IgD-negative memory B cell (primary cell): ENCODE results near the gene ACSM4. TPM values are rescaled to one million over a fixed set of nuclear protein-coding genes. Genes with fewer than 3 reads are reported as not detected.
"Not testable (repeated sequence)": the region's sequence is repeated elsewhere in the genome, so short reads cannot be mapped to it uniquely, and the experiment has no call there.

Source experiments
- H3K27ac Mint-ChIP-seq, 3 donors: one replicate each; pipeline ENCODE4 v1.8.0; 2020 to 2022; ENCODE audit warnings: mild to moderate bottlenecking in 3 of 3, mixed read lengths in 3 of 3, moderate library complexity in 1 of 3
- H3K27me3 Mint-ChIP-seq: one replicate; pipeline ENCODE4 v1.8.0; 2021; ENCODE audit warnings: mixed read lengths
- H3K36me3 Mint-ChIP-seq: one replicate; pipeline ENCODE4 v1.8.0; 2020; ENCODE audit warnings: mild to moderate bottlenecking, mixed read lengths
- H3K4me1 Mint-ChIP-seq, 3 donors: one replicate each; pipeline ENCODE4 v1.8.0; 2020 to 2022; ENCODE audit warnings: mixed read lengths in 3 of 3, mild to moderate bottlenecking in 1 of 3
- H3K4me3 Mint-ChIP-seq, 4 donors: one replicate each; pipeline ENCODE4 v1.8.0; 2020 to 2022; ENCODE audit warnings: mild to moderate bottlenecking in 4 of 4, mixed read lengths in 4 of 4, moderate library complexity in 3 of 4
- H3K9me3 Mint-ChIP-seq, 3 donors: one replicate each; pipeline ENCODE4 v1.8.0; 2020 to 2021; ENCODE audit warnings: mixed read lengths in 3 of 3, mild to moderate bottlenecking in 1 of 3
- polyA plus RNA-seq: library from polyadenylated mRNA; unstranded; fragments of 300-500 nt; fragmentation: Illumina TruSeq; gene quantifications from one replicate; pipeline ENCODE4 v1.2.3, GENCODE V29; 2021

Gene ACSM4, protein sequence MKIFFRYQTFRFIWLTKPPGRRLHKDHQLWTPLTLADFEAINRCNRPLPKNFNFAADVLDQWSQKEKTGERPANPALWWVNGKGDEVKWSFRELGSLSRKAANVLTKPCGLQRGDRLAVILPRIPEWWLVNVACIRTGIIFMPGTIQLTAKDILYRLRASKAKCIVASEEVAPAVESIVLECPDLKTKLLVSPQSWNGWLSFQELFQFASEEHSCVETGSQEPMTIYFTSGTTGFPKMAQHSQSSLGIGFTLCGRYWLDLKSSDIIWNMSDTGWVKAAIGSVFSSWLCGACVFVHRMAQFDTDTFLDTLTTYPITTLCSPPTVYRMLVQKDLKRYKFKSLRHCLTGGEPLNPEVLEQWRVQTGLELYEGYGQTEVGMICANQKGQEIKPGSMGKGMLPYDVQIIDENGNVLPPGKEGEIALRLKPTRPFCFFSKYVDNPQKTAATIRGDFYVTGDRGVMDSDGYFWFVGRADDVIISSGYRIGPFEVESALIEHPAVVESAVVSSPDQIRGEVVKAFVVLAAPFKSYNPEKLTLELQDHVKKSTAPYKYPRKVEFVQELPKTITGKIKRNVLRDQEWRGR
- not detected for polyA plus RNA-seq

DNA sequence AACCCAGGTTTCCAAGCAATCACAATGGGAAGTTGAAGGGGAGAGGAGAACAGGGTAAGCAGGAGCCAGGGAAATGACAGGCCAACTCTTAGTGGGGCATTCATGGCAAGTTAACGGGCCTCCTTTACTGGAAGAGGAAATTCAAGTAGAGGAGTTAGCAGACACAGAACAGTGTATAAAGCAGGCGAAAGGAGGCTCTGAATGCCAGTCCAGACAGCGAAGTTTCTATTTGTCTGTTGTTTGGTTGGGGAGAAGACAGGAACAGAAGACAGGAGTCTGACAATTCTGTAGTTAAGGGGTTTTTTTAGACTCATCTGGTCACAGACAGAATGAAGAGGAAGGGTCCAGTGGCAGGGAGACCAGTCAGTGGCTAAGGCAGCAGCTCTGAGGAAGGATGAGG, at the start of gene ACSM4:
TSS of gene ACSM4 (plus strand) at position 301 of the 400 bp plus-strand sequence. CDS start 260 bp downstream, outside the sequence.
- Mint-ChIP-seq H3K27ac (peak within 1 kb of the TSS in 1 of 3 donors; percentile 21), H3K36me3 (no peaks in the 10 kb centered on the region)

DNA sequence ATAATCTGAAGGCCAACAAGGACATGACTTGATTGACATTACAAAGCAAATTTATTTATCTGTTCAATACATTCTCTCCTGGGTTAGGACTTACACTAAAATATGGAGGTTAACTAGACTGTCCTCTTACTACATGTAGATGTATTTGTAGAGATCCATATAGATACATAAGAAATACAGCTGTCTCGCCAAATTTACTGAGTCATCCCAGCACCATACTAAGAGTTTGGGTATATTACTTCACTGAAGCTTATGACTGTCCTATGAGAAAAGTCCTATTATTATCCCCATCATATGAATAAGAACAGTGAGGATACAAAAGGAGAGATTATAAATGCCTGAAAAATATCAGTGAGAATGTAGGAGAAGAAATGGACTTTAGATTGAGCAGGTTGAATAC, 44.8 kb upstream of the ACSM4 start:
- Mint-ChIP-seq H3K27me3 (peaks cover 4% of the 10 kb centered on the region), H3K4me1 (no peaks in the 10 kb centered on the region), H3K9me3 (no peaks in the 10 kb centered on the region), H3K4me3 (no peak overlapping the region), H3K36me3 (peaks cover 2% of the 10 kb centered on the region), H3K27ac (no peak overlapping the region)

More for the DNA sequence above, at the start of gene ACSM4:
- Mint-ChIP-seq H3K4me1 (no peaks in the 10 kb centered on the region), H3K4me3 (peak within 1 kb of the TSS in 1 of 4 donors; percentile 2), H3K27me3 (peaks cover 17% of the 10 kb centered on the region), H3K9me3 (peaks cover 0 to 2% (median 0%) of the 10 kb centered on the region in 3 donors)

DNA sequence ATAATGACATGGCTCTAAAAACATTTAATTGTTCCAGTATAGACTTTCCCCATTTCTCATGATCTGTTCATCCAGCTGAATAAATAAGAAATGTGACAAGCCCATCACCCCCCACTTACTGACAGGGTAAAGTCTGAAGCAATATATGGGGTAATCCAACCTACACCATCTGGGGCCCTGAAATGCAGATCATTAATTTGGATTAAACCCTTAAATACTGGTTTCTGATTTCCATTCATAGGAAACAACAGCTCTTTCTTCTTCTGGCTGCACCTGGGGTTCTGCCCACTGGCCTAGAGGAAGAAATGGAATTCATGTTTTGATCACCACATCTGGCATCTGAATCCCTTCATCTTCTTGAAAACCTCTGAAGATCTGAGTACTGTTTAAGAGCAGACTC, 39.3 kb upstream of the ACSM4 start:
- Mint-ChIP-seq H3K27me3 (peaks cover 8% of the 10 kb centered on the region), H3K4me1 (no peaks in the 10 kb centered on the region), H3K4me3 (no peak overlapping the region), H3K27ac (no peak overlapping the region), H3K36me3 (peaks cover 2% of the 10 kb centered on the region), H3K9me3 (no peaks in the 10 kb centered on the region)

DNA sequence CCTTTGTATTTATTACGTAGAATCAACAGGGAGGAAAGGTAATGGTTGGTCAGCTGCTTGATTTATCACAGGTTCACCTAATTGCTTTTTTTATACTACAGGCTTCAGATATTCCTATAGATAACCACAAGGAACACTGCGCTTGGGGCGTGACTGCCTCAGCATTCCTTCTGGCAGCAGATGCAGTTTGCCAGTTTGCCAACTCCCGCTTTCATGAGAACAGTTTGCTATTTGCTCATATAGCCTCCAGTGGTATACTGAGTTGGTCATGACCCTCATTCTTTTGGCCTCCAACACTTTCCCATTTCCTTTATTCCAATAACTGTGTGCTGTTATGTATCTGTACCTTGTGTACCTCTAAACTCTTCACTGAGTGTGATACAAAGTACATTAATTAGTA, 38.6 kb upstream of the ACSM4 start:
- no peaks in the 10 kb centered on the region for H3K9me3 Mint-ChIP-seq
- H3K27ac Mint-ChIP-seq, result no peak overlapping the region
- H3K36me3 Mint-ChIP-seq, result peaks cover 2% of the 10 kb centered on the region
- H3K27me3 Mint-ChIP-seq, result peaks cover 8% of the 10 kb centered on the region
- no peaks in the 10 kb centered on the region for H3K4me1 Mint-ChIP-seq
- H3K4me3 Mint-ChIP-seq, result no peak overlapping the region

DNA sequence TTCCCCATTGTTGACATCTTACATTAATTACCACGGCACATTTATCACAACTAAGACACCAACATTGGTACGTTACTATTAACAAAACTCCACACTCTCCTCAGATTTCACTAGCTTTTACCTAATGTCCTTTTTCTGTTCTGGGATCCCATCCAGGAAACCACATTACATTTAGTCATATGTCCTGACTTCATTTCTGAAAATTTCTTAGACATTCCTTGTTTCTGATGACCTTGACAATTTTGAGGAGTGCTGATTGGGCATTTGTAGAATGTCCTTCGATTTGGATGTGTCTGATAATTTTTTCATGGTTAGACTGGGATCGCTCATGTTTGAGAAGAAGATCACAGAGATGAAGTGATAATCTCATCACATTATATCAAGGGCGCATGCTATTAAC, 34.6 kb upstream of the ACSM4 start:
- no peaks in the 10 kb centered on the region for H3K9me3 Mint-ChIP-seq

DNA sequence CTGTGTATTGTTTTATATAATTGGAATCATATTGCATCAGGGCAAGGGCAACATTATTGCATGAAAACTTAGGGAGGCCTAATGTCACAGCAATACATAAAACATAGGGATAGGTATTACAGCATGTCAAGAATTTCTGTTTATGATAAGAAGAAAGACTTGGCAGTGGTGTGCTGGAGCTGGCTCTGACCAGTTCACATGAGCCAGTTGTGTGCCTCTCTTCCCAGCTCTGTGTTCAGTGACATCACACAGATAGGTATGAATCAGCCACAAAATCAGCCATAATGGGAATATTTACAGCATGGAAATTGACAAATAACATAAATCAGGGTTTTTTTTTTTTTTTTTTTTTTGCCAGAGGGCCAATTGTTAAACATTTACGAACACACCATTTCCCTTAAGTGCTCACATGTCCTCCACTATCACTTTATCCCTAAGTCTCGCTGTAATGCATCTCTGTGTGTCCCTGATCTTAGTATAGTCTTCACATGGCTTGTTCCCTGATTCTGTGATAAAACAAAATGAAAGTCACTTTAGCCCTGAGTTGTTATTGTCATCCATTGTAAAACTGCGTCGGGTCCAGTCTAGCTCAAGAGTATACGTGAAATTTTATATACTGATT, 31.9 kb upstream of the ACSM4 start:
- no peaks in the 10 kb centered on the region for H3K4me1 Mint-ChIP-seq
- no peak overlapping the region for H3K4me3 Mint-ChIP-seq
- H3K27ac Mint-ChIP-seq, result no peak overlapping the region
- peaks cover 4% of the 10 kb centered on the region for H3K27me3 Mint-ChIP-seq
- no peaks in the 10 kb centered on the region for H3K36me3 Mint-ChIP-seq
- H3K9me3 Mint-ChIP-seq, result peaks cover 0 to 9% (median 0%) of the 10 kb centered on the region in 3 donors

More for the DNA sequence above, 34.6 kb upstream of the ACSM4 start:
- Mint-ChIP-seq H3K36me3 (no peaks in the 10 kb centered on the region), H3K27ac (no peak overlapping the region), H3K4me3 (no peak overlapping the region), H3K4me1 (no peaks in the 10 kb centered on the region), H3K27me3 (peaks cover 4% of the 10 kb centered on the region)

DNA sequence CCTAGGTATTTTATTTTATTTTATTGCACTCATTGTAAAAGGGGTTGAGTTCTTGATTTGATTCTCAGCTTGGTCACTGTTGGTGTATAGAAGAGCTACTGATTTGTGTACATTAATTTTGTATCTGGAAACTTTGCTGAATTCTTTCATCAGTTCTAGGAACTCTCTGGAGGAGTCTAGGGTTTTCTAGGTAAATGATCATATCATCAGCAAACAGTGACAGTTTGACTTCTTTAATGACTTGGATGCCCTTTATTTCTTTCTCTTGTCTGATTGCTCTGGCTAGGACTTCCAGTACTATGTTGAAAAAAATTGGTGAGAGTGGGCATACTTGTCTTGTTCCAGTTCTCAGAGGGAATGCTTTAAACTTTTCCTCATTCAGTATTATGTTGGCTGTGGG, 28.4 kb upstream of the ACSM4 start:
- H3K36me3 Mint-ChIP-seq, H3K4me1 Mint-ChIP-seq, H3K4me3 Mint-ChIP-seq, H3K27ac Mint-ChIP-seq: not testable (repeated sequence)
- peaks cover 3 to 14% (median 5%) of the 10 kb centered on the region in 3 donors for H3K9me3 Mint-ChIP-seq
- H3K27me3 Mint-ChIP-seq, result peaks cover 15% of the 10 kb centered on the region

DNA sequence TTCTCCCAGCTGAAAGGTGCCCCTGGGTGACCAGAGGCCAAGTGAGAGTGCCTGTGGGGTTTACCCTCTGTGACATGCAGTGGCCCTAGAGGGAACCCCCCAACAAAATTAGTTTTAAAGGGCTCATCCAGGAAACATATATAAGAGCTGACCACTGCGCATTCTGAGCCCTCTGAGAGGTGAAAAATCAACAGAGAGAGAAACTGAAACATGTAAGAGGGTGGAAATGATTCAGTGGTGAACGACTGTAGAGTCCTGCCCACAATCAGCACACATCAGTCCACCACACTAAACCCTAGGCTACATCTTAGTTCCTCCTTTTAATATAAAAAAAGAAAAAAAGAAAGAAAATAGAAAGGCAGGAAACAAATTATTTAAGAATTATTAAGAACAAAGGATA, 21.0 kb upstream of the ACSM4 start:
- Mint-ChIP-seq H3K36me3 (peaks cover 3% of the 10 kb centered on the region), H3K27me3 (peaks cover 32% of the 10 kb centered on the region), H3K4me3 (no peak overlapping the region)

DNA sequence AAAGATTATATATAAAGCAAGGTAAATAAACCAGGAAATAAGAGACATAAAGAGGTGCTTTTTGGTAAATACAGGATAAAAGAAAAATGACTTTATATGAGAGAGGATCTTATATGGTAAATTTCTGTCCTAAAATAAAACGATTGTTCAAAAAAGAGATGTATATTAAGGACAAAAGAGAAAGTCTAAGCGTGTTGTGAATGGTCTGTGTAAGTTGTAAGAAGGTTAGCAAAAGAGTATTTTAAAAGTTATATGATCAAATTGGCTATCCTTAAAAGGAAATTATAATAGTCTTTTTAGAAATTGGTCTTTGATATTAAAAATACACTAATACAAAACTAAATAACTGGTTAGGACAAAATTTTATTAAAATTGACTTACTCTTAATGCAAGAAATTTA, 14.1 kb upstream of the ACSM4 start:
- H3K27ac Mint-ChIP-seq, result no peak overlapping the region

More for the DNA sequence above, 21.0 kb upstream of the ACSM4 start:
- Mint-ChIP-seq H3K4me1 (no peaks in the 10 kb centered on the region), H3K9me3 (peaks cover 6 to 21% (median 12%) of the 10 kb centered on the region in 3 donors), H3K27ac (no peak overlapping the region)

DNA sequence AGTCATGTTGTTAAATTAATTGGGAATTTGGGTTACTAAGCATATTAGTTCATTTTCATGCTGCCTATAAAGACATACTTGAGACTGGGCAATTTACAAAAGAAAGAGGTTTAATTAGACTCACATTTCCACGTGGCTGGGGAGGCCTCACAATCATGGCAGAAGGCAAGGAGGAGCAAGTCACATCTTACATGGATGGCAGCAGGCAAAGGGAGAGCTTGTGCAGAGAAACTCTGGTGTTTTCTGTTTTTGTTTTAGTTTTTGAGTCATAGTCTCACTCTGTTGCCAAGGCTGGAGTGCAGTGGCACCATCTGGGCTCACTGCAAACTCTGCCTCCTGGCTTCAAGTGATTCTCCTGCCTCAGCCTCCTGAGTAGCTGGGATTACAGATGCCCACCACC, 13.3 kb upstream of the ACSM4 start:
- H3K36me3 Mint-ChIP-seq, H3K4me1 Mint-ChIP-seq, H3K4me3 Mint-ChIP-seq, H3K27ac Mint-ChIP-seq, H3K27me3 Mint-ChIP-seq: not testable (repeated sequence)
- peaks cover 3 to 19% (median 6%) of the 10 kb centered on the region in 3 donors for H3K9me3 Mint-ChIP-seq

More for the DNA sequence above, 14.1 kb upstream of the ACSM4 start:
- Mint-ChIP-seq H3K36me3 (no peaks in the 10 kb centered on the region), H3K4me1 (no peaks in the 10 kb centered on the region), H3K9me3 (peaks cover 6 to 23% (median 6%) of the 10 kb centered on the region in 3 donors), H3K27me3 (peaks cover 7% of the 10 kb centered on the region), H3K4me3 (no peak overlapping the region)

DNA sequence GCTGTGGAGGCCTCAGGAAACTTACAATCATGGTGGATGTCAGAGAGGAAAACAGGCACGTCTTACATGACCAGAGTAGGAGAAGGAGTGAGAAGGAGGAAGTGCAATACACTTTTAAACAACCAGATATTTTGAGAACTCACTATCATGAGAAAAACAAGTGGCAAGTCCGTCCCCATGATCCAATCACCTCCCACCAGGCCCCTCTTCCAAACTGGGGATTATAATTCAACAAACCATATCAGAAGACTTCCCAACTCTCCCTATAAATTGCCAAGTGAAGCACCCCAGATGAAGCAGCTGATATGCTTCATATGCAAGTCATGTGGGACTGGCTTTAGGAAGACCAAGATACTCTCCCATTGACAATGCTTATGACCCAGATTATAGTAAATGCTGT, 11.6 kb upstream of the ACSM4 start:
- Mint-ChIP-seq H3K27ac (no peak overlapping the region), H3K36me3 (no peaks in the 10 kb centered on the region), H3K9me3 (peaks cover 0 to 9% (median 3%) of the 10 kb centered on the region in 3 donors), H3K4me1 (no peaks in the 10 kb centered on the region), H3K27me3 (peaks cover 8% of the 10 kb centered on the region), H3K4me3 (no peak overlapping the region)

DNA sequence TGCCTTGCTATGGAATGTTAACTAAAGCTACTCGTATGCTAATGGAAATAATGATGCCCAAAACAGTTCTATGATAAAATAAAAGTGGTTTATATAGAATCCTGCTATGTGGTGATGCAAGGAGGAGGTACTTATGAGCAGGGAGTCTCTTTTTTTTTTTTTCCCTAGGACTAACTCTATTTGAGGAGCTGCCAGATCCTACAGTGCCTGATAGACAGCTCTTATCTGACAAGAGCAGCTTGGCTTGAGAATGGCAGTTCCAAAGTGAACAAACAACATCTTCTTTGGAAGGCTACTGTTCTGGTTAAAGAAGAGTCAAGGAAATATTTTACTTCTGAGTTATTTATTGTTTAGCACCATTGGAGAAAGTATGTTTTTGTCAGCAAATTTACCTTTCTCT, 10.2 kb upstream of the ACSM4 start:
- Mint-ChIP-seq H3K27me3 (peaks cover 10% of the 10 kb centered on the region), H3K36me3 (no peaks in the 10 kb centered on the region), H3K27ac (no peak overlapping the region), H3K9me3 (peaks cover 0 to 7% (median 3%) of the 10 kb centered on the region in 3 donors), H3K4me3 (no peak overlapping the region), H3K4me1 (no peaks in the 10 kb centered on the region)

DNA sequence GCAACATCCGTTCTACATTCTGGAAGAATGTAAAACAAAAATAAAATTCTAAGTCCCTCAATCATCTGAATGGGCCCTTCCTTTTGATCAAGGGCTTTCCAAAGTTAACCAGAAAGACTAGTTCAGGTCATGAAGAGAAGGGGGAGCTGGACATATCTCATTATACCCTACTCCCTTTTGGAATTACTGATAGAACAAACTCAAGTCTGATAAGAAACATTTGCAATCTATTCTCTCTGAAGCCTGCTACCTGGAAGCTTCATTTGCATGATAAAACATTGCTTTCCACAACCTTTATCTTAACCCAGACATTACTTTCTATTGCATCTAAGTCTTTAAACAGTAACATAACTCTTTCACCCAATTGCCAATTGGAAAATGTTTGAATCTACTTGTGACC, 8.3 kb upstream of the ACSM4 start:
- no peak overlapping the region for H3K27ac Mint-ChIP-seq
- peaks cover 14% of the 10 kb centered on the region for H3K27me3 Mint-ChIP-seq
- no peaks in the 10 kb centered on the region for H3K36me3 Mint-ChIP-seq
- H3K4me3 Mint-ChIP-seq, result no peak overlapping the region
- peaks cover 0 to 2% (median under 1%) of the 10 kb centered on the region in 3 donors for H3K9me3 Mint-ChIP-seq
- no peaks in the 10 kb centered on the region for H3K4me1 Mint-ChIP-seq

DNA sequence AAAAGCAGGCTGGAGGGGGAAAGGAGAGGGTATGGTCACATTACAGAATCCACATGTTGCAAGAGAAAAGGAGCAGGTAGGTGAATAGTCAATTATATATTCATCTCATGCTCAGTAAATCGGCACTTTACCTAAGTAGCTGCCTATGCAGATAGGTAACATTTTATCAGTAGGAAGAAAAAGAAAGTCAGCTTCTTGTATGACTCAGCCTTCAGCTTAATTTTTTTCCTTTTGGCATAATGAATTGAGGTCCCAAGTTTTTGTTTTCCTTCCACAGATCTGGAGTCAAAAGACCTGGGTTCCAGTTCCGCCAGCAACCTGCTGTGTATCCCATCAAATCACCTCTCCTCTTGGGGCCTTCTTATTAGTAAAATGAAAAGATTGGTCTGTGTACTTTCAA, 6.0 kb upstream of the ACSM4 start:
- Mint-ChIP-seq H3K27ac (peak overlapping the region in 1 of 3 donors; percentile 63), H3K36me3 (no peaks in the 10 kb centered on the region), H3K27me3 (peaks cover 16% of the 10 kb centered on the region), H3K4me1 (no peaks in the 10 kb centered on the region), H3K4me3 (no peak overlapping the region), H3K9me3 (no peaks in the 10 kb centered on the region)

DNA sequence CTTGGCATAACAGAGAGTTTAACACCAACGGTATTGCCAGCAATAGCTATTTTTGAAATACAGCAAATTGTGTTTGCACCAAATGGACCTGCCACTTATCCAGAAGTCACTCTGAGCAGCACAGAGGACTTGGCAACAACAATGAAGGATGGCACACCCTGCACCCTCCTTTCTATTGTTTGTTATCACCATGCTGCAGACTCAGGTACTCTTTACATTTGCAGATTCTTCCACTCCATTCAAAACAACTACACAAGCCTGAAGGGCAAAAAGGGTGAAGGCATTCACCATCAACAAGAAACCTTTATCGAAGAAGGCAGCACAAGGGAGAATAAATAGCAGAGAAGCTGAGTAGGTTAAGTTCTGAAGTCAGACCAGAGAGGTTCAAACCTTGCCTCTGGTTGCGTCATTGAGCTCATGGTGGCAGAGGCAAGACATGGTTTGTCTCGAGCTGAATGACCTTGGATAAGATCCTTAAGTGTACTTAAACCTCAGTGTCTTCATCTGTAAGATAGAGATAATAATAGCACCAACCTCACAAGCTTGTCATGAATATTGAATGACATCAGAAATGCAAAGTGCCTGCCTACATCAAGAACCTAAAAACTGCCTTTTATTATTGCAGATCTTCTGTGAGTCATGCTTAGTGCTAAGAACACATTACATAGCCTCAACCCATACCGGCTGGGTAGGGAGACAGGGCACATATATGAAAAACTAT, 1.4 kb upstream of the ACSM4 start:
- H3K27ac Mint-ChIP-seq, result no peak overlapping the region
- H3K36me3 Mint-ChIP-seq, result no peaks in the 10 kb centered on the region
- H3K9me3 Mint-ChIP-seq, result peaks cover 0 to 2% (median 0%) of the 10 kb centered on the region in 3 donors
- no peak overlapping the region for H3K4me3 Mint-ChIP-seq
- H3K4me1 Mint-ChIP-seq, result no peaks in the 10 kb centered on the region
- H3K27me3 Mint-ChIP-seq, result peaks cover 19% of the 10 kb centered on the region
